Kidney epithelial cell (primary cell): ENCODE results near the gene LRIG2. TPM values are rescaled to one million over a fixed set of nuclear protein-coding genes. Genes with fewer than 3 reads are reported as not detected.
A peak's percentile ranks its signal among the peaks of the same experiment; 100 is the strongest.
"Not testable (repeated sequence)": the region's sequence is repeated elsewhere in the genome, so short reads cannot be mapped to it uniquely, and the experiment has no call there.

Experiments used
- DNase-seq: peaks from one replicate; pipeline ENCODE4 v3.0.0-alpha.2; 2010; ENCODE audit warnings: low read depth
- H3K27me3 ChIP-seq: 2 replicates; pipeline ENCODE4 v1.6.0; 2011; ENCODE audit warnings: low read length; ENCODE audit not compliant: control insufficient read depth, insufficient read depth
- H3K36me3 ChIP-seq: 2 replicates; pipeline ENCODE4 v1.5.1; 2011; ENCODE audit warnings: low read length; ENCODE audit not compliant: control insufficient read depth, insufficient read depth
- H3K4me3 ChIP-seq: 2 replicates; pipeline ENCODE4 v1.5.1; 2011; ENCODE audit warnings: low read depth, mild to moderate bottlenecking, control low read depth, low read length
- total RNA-seq: library from RNA; depleted of rRNA; stranded (reverse); fragments of >200 nt; gene quantifications from 2 replicates; pipeline ENCODE4 v1.2.3, GENCODE V29; 2015
- TF ChIP-seq, protein P1 (sequence below): IDR thresholded peaks from 2 replicates; pipeline ENCODE4 v1.5.1; 2011; ENCODE audit warnings: mild to moderate bottlenecking, moderate library complexity, low read length, control low read depth, inconsistent platforms; ENCODE audit not compliant: insufficient read depth, poor library complexity, severe bottlenecking

LRIG2 gene
- total RNA-seq, 1 donor from 2014 or later = 8.3 TPM

GRCh38 chr1:113057006-113057405, 16.0 kb upstream of the LRIG2 start:
- TF ChIP-seq, protein P1, sequence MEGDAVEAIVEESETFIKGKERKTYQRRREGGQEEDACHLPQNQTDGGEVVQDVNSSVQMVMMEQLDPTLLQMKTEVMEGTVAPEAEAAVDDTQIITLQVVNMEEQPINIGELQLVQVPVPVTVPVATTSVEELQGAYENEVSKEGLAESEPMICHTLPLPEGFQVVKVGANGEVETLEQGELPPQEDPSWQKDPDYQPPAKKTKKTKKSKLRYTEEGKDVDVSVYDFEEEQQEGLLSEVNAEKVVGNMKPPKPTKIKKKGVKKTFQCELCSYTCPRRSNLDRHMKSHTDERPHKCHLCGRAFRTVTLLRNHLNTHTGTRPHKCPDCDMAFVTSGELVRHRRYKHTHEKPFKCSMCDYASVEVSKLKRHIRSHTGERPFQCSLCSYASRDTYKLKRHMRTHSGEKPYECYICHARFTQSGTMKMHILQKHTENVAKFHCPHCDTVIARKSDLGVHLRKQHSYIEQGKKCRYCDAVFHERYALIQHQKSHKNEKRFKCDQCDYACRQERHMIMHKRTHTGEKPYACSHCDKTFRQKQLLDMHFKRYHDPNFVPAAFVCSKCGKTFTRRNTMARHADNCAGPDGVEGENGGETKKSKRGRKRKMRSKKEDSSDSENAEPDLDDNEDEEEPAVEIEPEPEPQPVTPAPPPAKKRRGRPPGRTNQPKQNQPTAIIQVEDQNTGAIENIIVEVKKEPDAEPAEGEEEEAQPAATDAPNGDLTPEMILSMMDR = peak; percentile 12
- DNase-seq = peak; percentile 12
- Histone ChIP-seq H3K4me3 (no peak overlapping the region), H3K27me3 (no peaks in the 10 kb centered on the region), H3K36me3 (no peaks in the 10 kb centered on the region)

GRCh38 chr1:113058941-113059706, 13.9 kb upstream of the LRIG2 start:
- H3K4me3 ChIP-seq = no peak overlapping the region
- TF ChIP-seq, protein P1 = no peak
- H3K27me3 ChIP-seq = no peaks in the 10 kb centered on the region
- no peaks in the 10 kb centered on the region for H3K36me3 ChIP-seq
- DNase-seq = peak; percentile 34

GRCh38 chr1:113063456-113063855, 9.5 kb upstream of the LRIG2 start:
- H3K4me3 ChIP-seq, H3K27me3 ChIP-seq, DNase-seq, H3K36me3 ChIP-seq: not testable (repeated sequence)

DNA sequence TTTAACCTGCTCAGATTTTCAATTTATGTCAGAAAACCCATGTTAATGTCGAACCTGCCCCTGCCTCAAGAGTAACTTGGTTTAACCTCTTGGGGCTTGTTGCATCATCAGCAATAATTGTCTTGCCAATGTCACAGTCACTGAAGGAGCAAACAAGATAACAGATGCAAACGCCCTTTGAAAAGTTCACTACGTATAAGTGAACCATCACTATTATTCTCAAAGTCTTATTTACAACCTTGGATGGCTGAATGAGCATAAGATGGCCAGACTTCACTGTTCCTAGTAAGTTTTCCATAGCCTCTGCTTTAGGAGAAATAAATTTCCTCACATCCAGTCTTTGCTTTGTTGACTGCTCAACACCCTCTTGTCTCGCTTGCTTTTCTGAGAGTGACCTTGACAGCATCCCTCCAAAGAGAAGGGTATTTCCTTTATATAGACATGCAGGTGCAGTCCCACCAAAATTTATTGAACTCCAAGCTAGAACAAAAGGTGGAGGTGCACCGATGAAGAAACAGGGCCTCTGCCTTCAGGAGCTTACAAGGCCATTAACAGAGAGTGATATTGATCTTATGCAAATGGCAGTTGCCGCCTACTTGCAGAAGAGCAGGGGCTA, 749 bp upstream of the LRIG2 start:
- no peak for DNase-seq
- Histone ChIP-seq H3K4me3 (peak overlapping the region; percentile 85), H3K27me3 (no peaks in the 10 kb centered on the region), H3K36me3 (no peaks in the 10 kb centered on the region)
- TF ChIP-seq, protein P1 = no peak

- TF ChIP-seq, protein P1 = peak; percentile 73
Observed at GRCh38 chr1:113073479-113073950, 517 bp downstream of the LRIG2 start.

DNA sequence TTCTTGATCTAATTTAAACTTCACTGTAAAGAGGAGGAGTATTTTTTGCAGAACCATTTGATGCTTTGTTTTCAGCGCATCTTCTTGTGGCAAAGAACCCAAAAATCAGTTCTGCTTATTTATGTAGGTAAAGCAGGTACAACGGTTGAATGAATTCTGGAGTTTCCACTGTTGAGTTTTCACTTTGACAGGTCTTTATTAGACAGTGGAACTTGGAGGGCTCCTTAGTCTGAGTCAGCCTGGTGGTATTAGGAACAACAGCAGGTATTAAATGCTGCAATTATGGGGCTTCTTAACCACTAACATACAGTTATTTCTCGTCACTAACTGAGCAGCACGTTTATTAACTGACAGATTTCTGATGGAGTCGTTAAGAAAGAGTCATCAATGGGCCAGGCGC, 1.2 kb downstream of the LRIG2 start:
- TF ChIP-seq, protein P1 = no peak
- DNase-seq = peak; percentile 29

More at GRCh38 chr1:113073479-113073950, 517 bp downstream of the LRIG2 start:
- DNase-seq = peak; percentile 18
- Histone ChIP-seq H3K27me3 (no peaks in the 10 kb centered on the region), H3K4me3 (peak overlapping the region; percentile 85), H3K36me3 (no peaks in the 10 kb centered on the region)

DNA sequence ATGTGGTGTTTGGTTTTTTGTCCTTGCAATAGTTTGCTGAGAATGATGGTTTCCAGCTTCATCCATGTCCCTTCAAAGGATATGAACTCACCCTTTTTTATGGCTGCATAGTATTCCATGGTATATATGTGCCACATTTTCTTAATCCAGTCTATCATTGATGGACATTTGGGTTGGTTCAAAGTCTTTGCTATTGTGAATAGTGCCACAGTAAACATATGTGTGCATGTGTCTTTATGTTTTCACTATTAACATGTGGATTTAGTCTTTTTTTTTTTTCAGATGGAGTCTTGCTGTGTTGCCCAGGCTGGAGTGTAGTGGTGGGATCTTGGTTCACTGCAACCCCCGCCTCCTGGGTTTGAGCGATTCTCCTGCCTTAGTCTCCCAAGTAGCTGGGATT, 5.0 kb downstream of the LRIG2 start:
- not testable (repeated sequence) for DNase-seq, H3K4me3 ChIP-seq, H3K36me3 ChIP-seq, H3K27me3 ChIP-seq

More for the DNA sequence above, 1.2 kb downstream of the LRIG2 start:
- H3K36me3 ChIP-seq = no peaks in the 10 kb centered on the region
- H3K4me3 ChIP-seq = peak overlapping the region; percentile 85
- no peaks in the 10 kb centered on the region for H3K27me3 ChIP-seq
